ENCODE measurements around the gene LY86. TPM values are rescaled to one million over a fixed set of nuclear protein-coding genes. Genes with fewer than 3 reads are reported as not detected.
"Not testable (repeated sequence)": the region's sequence is repeated elsewhere in the genome, so short reads cannot be mapped to it uniquely, and the experiment has no call there.

LY86 gene
- total and polyA plus RNA-seq, 2 donors (not counting 3 experiments of a cell fraction or from before 2014, with no cell fraction given) = not detected

GRCh38 chr6:6606391-6607030 lies 18.0 kb downstream of the LY86 start:
- POLR2A ChIA-PET; intact Hi-C loops (cut with micrococcal nuclease); H4K20me1 ChIP-seq (replicated peaks; ENCODE audit: control insufficient read depth, extremely low read depth, insufficient read depth, low read length); H3K79me2 ChIP-seq (ENCODE audit: control insufficient read depth, insufficient read depth, low read length); H3K27ac ChIP-seq (ENCODE audit: insufficient read depth, low read depth, low read length); H3K9ac ChIP-seq (replicated peaks; ENCODE audit: extremely low read depth, insufficient read depth, low read length); DNase-seq (ENCODE audit: low read depth, low spot score); H3K27me3 ChIP-seq (ENCODE audit: control insufficient read depth in 2 of 2, insufficient read depth in 2 of 2, low read length in 2 of 2); H3K4me2 ChIP-seq (ENCODE audit: insufficient read depth, low read length); BruUV-seq (replicated peaks); H3K36me3 ChIP-seq (ENCODE audit: control insufficient read depth in 2 of 2, extremely low read depth in 1 of 2, insufficient read depth in 2 of 2, low read length in 2 of 2); H2AFZ ChIP-seq (ENCODE audit: low read depth, low read length); H3K9me1 ChIP-seq (replicated peaks; ENCODE audit: control insufficient read depth, extremely low read depth, insufficient read depth, low read length); H3K4me1 ChIP-seq (ENCODE audit: control insufficient read depth, extremely low read depth, insufficient read depth, low read length); dilution Hi-C loops (cut with MboI; ENCODE audit: extremely low pct_ligation_motif_present, low sequenced_read_pairs); FAIRE-seq; H3K9me3 ChIP-seq (replicated peaks; ENCODE audit: control insufficient read depth, insufficient read depth, low read length); CTCF ChIA-PET; H3K4me3 ChIP-seq (replicated peaks in 1 of 3; ENCODE audit: insufficient read depth in 1 of 3, low read depth in 1 of 3, low read length in 3 of 3): not testable (repeated sequence)

GRCh38 chr6:6609450-6609849 lies 20.9 kb downstream of the LY86 start:
- DNase-seq (ENCODE audit: low read depth, low spot score) (no peak), FAIRE-seq (no peak)
- no peaks in the 10 kb centered on the region for H4K20me1 ChIP-seq (replicated peaks; ENCODE audit: control insufficient read depth, extremely low read depth, insufficient read depth, low read length)
- no peaks in the 10 kb centered on the region for H3K27me3 ChIP-seq (ENCODE audit: control insufficient read depth in 2 of 2, insufficient read depth in 2 of 2, low read length in 2 of 2)
- dilution Hi-C loops (cut with MboI; ENCODE audit: extremely low pct_ligation_motif_present, low sequenced_read_pairs) = no loop called here
- no peaks in the 10 kb centered on the region for H3K4me1 ChIP-seq (ENCODE audit: control insufficient read depth, extremely low read depth, insufficient read depth, low read length)
- TF ChIP-seq FOS (IDR thresholded peaks at IDR 0.05; ENCODE audit: borderline replicate concordance, insufficient read depth, low read length) (no peak), MYC (IDR thresholded peaks at IDR 0.05; ENCODE audit: low read depth, low read length) (no peak), POLR2A (IDR thresholded peaks at IDR 0.05; ENCODE audit: low read depth, low read length) (no peak)
- H3K4me3 ChIP-seq (replicated peaks in 1 of 3; ENCODE audit: insufficient read depth in 1 of 3, low read depth in 1 of 3, low read length in 3 of 3) = no peak overlapping the region
- H2AFZ ChIP-seq (ENCODE audit: low read depth, low read length) = no peak overlapping the region
- ChIA-PET POLR2A (no interaction called here), CTCF (no interaction called here)
- H3K36me3 ChIP-seq (ENCODE audit: control insufficient read depth in 2 of 2, extremely low read depth in 1 of 2, insufficient read depth in 2 of 2, low read length in 2 of 2) = no peaks in the 10 kb centered on the region
- H3K4me2 ChIP-seq (ENCODE audit: insufficient read depth, low read length) = no peak overlapping the region
- H3K9me3 ChIP-seq (replicated peaks; ENCODE audit: control insufficient read depth, insufficient read depth, low read length) = no peaks in the 10 kb centered on the region
- no peak overlapping the region for H3K9ac ChIP-seq (replicated peaks; ENCODE audit: extremely low read depth, insufficient read depth, low read length)
- no TSS peak for BruUV-seq (replicated peaks)
- no peaks in the 10 kb centered on the region for H3K9me1 ChIP-seq (replicated peaks; ENCODE audit: control insufficient read depth, extremely low read depth, insufficient read depth, low read length)
- intact Hi-C loops (cut with micrococcal nuclease) = no loop called here
- no peak overlapping the region for H3K27ac ChIP-seq (ENCODE audit: insufficient read depth, low read depth, low read length)
- H3K79me2 ChIP-seq (ENCODE audit: control insufficient read depth, insufficient read depth, low read length) = no peaks in the 10 kb centered on the region
